Effector CD4-positive, alpha-beta T cell (primary cell): ENCODE measurements around the gene CZIB.
A peak's percentile ranks its signal among the peaks of the same experiment; 100 is the strongest.
"Not testable (repeated sequence)": the region's sequence is repeated elsewhere in the genome, so short reads cannot be mapped to it uniquely, and the experiment has no call there.

Experiments
- DNase-seq: peaks from one replicate; pipeline ENCODE4 v3.0.0-alpha.2; 2020

CZIB gene

DNA sequence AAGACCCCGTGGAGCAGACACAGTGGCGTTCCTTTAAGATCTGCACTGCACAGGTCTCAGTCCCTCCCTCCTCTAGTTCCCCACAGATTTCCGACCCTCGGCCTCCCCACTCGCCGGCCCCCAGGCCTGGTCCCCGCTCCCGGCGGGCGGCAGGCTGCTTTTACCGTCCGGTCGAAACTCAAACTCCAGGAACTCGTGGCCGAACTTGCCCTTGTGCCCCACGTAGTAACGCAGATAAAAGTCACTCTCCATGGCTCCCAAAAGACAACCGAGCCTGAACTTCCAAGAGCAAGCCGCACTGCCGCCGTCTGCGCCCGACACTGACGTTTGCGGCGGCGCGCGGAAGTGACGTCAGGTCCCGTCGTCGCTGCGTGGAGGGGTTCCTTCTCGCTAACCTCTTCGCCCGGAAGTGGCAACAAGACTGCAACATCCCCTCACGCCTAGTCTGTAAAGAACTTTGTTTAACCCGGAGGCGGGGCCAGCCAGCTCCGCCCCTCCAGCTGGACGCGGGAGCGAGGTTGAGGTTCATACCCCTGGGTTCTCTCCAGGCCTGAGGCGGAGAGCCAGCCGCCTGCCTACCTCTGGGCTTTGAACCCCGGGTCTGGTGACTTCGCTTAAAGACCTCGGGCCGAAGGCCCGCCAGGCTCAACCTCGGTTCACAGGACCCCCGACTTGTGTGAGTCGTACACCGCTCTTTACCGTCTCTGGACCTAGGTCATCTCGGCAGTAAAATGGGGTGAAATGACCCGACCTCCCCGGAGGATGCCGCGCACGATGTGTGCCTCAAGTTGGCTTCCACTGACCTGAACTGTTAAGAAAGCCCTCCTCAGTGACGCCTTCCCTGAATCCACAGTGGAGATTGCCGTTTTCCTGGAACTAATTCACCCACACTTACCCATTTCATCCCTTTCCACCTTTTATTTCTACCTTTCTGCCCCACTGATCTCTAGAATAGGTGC is 18.0 kb upstream of the CZIB start, which contains the start of gene MAGOH:
Gene MAGOH (minus strand): TSS at position 322 of the 959 bp plus-strand sequence. CDS start 70 bp downstream, at position 252.
- peak; percentile 92 for DNase-seq

DNA sequence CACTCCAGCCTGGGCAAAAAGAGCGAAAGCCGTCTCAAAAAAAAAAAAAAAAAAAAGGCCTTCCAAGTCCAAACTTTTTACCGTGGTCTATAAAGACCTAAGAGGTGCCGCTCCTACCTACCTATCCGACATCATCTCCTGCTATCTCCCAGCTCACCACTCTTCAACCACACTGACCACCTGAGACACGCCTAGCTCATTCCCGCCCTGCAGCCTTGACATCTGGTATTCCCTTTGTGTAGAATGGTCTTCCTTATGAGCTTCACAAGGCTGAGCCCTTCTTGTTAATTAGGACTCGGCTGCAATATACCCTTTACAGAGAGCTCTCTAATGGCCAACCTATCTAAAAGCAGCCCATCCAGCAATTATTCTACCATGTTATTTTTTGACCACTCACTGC is 17.2 kb upstream of the CZIB start:
- DNase-seq, result no peak

DNA sequence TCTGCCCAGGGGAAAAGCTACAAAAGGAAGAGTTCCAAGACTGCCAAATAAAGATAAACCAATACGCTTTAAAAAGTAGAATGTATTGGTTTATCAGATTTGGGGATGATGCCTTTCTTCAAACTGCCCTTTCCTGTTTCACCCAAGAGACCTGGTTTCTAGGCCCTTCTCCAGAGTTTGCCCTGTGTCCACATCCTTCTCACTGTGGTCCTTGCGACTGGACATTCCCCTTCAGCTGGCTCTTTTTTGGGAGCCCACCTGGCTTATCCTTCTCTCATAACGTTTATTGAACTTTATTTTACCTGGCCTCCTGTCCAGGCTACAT is 490 bp upstream of the CZIB start:
- no peak for DNase-seq

DNA sequence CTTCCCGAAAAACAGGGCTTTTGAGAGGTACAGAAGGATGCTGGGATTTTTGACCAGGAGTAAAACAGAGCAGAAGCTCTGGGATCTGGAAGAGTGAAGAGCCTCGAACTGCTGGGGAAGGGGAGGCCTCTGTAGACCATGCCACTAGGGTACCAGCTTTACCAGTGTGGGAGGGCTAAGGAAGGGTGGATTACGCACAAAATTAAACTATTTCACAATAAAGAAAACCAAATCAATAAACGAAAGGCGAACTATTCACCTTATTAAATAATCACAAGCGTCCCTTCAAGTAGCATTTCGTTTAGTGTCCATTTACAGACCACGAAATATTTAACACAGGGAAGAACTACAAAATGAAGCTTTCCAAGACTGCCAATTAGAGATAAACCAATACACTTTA is 723 bp downstream of the CZIB start:
- no peak for DNase-seq

DNA sequence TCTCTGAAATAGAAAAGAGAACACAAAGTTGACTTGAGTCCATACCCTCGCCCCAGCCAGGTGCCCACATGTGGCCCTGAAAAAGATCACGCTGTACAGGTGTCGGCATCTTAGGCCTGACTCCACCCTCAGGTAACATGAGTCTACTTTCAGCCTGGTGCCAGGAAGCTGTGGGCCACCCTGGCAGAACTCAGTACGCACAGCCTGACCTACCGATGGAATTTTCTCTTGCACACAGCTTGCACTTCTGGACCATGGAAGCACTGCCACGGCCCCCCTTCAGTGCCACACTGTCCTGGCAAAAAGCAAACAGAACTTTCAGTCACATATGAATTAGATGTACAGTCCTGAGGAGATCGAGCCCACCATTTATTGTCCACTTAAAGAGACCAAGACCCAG is 2.2 kb downstream of the CZIB start:
- DNase-seq, result no peak

DNA sequence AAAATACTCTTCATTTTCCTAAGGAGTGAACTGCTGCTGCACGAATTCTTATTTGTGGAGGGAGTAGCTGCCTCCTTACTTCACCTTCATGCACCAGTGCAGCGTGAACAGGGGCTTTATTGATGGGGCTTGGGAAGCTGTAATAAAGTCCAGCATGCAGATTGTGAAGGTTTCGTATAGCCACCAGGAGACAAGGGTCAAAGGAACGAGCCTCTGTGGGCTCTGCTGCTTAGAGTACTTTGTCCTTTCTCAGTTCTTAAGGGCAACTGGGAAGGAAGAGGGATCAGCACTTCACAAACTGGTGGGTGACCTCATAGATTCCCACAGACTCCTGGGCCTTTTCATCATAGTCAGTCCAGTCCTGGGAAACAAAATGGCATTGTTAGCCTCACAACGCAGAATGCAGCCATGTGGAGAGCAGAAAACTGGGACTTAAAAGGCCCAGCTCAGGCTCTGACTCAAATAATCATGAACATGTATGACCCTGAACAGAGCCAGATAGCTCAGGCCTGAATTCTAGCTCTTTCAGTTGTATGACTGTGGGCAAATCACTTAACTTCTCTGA is 6.0 kb downstream of the CZIB start:
- DNase-seq, result no peak

DNA sequence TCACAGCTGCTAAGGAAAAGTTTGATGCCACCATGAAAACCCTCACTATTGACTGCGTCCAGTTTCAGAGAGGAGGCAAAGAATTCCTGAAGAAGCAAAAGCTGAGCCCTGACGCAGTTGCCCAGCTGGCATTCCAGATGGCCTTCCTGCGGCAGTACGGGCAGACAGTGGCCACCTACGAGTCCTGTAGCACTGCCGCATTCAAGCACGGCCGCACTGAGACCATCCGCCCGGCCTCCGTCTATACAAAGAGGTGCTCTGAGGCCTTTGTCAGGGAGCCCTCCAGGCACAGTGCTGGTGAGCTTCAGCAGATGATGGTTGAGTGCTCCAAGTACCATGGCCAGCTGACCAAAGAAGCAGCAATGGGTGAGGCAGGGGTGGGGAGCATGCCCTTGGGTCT is 9.5 kb downstream of the CZIB start:
- DNase-seq, result no peak

DNA sequence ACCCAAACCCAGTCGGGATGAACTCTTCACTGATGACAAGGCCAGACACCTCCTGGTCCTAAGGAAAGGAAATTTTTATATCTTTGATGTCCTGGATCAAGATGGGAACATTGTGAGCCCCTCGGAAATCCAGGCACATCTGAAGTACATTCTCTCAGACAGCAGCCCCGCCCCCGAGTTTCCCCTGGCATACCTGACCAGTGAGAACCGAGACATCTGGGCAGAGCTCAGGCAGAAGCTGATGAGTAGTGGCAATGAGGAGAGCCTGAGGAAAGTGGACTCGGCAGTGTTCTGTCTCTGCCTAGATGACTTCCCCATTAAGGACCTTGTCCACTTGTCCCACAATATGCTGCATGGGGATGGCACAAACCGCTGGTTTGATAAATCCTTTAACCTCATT is 10.1 kb downstream of the CZIB start:
- no peak for DNase-seq

DNA sequence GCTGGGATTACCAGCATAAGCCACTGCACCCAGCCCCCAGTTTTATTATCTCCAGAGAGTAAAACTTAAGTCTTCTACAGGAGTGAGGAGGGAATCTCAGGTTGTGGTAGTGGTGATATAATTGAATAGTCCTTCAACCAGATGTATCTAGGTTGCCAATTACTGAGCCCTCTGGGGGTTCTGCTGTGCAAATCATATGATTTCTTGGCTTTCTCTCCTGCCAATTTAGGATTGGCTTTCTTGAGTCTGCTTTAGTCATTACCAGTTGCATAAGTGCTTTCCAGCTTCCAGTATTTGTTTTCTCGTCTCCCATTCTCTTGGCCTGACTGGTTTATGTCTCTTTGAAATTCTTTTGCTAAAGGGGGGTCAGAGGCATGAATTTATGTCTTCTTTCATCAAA is 12.7 kb downstream of the CZIB start:
- DNase-seq, result no peak

DNA sequence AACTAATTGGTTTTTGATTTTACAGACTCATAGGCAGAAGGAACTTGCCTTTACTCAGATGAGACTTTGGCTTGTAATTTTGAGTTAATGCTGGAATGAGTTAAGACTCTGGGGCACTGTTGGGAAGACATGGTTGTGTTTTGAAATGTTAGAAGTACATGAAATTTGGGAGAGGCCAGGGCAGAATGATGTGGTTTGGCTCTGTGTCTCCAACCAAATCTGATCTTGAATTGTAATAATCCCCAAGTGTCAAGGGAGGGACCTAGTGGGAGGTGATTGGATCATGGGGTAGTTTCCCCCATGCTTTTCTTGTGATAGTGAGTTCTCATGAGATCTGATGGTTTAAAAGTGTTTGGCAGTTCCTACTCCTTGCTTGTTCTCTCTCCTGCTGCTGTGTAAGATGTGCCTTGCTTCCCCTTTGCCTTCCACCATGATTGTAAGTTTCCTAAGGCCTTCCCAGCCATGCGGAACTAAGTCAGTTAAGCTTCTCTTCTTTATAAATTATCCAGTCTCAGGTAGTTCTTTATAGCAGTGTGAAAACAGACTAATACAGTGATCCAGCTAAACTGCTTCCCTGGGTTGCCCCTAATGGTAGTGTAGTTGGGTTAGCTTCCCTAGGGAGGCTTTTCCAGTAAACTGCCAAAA is 13.6 kb downstream of the CZIB start:
- no peak for DNase-seq

DNA sequence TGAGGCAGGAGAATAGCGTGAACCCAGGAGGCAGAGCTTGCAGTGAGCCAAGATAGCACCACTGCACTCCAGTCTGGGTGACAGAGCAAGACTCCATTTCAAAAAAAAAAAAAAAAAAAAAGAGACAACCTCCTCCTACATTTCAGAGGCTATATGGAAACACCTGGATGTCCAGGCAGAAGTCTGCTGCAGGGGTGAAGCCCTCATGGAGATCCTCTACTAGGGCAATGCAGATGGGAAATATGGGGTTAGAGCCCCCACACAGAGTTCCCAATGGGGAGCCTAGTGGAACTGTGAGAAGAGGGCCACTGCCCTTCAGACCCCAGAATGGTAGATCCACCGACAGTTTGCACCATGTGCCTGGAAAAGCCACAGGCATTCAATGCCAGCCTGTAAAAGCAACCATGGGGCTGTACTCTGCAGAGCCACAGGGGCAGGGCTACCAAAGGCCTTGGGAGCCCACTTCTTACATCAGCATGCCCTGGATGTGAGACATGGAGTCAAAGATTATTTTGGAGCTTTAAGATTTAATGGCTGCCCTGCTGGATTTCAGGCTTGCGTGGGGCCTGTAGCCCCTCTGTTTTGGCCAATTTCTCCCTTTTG is 14.2 kb downstream of the CZIB start:
- not testable (repeated sequence) for DNase-seq

DNA sequence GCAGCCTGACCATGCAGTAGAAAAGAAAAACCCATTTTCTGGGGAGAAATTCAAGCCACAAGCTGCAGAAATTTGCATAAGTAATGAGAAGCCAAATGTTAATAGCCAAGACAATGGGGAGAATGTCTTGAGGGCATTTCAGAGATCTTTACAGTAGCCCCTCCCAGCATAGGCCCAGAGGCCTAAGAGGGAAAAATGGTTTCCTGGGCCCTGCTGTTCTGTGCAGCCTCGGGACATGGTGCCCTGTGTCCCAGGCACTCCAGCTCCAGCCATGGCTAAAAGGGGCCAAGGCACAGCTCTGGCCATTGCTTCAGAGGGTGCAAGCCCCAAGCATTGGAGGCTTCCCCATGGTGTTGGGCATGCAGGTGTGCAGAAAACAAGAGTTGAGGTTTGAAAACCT is 14.9 kb downstream of the CZIB start:
- not testable (repeated sequence) for DNase-seq

DNA sequence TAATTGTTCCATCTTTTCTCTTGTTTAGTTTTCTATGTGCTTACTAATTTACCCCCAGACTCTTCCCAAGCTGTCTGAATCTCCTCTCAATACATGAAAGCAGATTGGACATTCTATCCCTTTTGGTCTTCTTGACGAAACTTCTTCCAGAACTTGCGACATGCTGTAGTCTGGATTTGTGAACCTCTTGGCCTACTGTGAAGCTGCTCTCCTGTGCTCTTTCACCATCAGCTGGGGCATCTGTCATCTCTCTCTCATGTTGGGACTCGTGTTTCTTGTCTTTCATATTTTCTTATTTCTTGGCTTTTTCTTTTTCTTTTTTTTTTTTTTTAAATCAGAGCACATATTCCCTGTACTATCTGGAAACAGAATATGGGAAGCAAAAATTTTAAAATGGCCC is 17.0 kb downstream of the CZIB start:
- DNase-seq, result no peak

DNA sequence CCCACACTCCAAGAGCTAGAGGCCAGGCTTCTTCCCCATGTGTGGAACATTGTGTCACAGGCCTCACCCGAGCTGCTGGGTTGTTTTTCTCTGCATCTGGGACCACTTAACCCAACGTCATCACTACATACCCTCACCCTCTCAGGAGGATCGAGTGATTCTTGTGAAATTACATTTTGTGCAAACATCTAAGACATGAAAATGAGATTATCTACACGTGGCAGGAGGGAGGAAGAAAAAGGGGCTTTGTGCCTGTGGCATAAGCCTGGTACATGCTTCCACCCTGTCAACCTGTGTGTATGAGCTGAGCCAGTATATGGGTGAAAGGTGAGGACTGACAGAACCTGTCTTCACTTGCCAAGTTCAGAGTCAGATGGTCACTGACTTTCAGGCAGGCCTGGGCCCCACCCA is 22.2 kb downstream of the CZIB start:
- no peak for DNase-seq

DNA sequence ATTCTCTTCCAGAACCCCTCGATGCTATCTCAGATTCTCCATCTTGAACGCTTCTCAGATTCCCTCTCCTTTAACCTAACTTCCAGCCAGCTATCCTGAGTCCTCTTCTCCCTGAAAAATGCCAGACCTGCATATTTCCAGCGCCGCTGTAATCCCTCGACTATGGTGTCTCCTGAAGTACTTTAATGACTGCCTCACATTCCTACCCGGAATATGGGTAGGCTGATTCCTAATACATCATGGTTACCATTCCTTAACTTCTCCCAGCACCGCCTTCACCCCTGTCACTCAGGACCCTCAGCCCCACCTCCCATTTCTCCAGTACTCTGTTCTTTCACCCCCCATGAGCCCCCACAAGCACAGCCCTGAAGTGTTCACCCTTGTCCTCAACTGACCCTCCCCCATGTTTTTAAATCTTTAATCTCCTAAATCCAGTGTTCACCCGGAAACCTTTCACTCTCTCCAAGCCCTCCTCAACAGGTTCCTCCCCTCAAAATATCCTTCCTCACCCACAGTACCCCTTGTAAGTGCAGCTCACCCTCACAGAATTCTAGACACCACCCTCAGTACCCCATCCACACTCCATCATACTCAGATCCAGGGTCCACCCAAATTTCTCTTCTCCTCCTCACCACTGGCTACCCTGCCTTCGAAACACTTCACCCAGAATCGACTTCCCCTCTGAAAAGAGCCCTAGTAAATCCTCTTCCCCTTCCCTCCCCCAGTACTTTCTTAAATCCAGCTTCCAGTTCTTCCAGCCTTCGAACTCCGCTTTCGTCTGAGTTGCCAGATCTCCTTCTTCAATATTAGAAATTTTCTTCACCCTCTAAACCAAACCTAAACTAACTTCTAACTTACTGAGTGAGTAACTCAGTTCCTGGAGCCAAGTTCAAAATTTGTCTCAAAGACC is 22.9 kb downstream of the CZIB start:
- DNase-seq, result no peak

DNA sequence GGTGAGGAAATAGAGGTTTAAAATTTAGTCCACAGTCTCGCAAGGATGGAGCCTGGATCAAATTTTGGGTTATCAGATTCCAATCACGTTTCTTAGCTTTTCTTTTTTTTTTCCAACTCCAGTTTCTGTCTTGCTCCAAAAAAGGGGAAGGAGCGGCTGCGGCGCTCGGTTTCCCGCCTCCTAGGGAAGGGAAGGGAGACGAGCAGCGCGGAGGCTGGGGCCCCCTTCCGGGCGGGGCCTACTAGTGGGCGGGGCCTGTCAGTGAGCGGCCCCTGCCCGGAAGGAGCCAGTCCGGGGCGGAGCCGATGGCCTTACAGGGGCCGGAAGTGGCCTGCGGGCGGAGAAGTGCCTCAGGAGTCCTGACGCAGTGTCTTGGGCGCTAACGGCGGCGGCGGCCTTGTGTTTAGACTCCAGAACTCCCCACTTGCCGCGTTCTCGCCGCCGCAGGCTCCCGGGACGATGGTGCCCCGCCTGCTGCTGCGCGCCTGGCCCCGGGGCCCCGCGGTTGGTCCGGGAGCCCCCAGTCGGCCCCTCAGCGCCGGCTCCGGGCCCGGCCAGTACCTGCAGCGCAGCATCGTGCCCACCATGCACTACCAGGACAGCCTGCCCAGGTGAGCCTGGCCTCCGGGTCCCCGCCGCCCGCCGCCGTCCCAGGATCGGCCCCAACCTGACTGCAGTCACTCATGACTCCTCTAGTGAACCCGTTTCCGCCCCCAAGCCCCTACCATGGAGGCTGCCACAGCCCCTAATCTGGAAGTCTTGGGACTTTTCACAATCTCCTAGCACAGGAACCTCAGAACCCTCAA is 23.7 kb downstream of the CZIB start, which contains the start of gene CPT2:
Gene CPT2 (plus strand): TSS at position 340 of the 806 bp plus-strand sequence. CDS start 120 bp downstream, at position 460.
- peak; percentile 83 for DNase-seq

DNA sequence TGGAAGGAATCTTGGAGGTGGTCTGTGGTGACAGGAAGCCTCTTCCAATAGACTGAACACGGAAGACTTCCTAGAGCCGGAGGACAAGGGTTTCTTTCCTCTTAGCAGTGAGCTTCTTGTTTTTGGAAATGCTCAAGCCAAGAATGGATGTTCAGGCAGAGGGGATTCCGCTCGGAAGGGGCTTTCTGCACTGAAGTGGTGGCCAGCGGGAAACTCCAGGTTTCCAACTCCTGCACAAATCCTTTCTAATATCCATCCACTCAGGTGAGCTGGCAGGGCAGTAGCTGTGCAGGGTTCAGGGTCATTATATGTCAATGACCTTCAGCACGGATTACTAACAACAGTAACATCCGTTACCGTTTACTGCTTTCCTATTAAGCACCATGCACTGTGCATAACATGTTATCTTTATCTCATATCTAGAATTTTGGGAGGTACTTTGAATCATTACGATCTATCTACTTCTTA is 24.4 kb downstream of the CZIB start:
- no peak for DNase-seq

DNA sequence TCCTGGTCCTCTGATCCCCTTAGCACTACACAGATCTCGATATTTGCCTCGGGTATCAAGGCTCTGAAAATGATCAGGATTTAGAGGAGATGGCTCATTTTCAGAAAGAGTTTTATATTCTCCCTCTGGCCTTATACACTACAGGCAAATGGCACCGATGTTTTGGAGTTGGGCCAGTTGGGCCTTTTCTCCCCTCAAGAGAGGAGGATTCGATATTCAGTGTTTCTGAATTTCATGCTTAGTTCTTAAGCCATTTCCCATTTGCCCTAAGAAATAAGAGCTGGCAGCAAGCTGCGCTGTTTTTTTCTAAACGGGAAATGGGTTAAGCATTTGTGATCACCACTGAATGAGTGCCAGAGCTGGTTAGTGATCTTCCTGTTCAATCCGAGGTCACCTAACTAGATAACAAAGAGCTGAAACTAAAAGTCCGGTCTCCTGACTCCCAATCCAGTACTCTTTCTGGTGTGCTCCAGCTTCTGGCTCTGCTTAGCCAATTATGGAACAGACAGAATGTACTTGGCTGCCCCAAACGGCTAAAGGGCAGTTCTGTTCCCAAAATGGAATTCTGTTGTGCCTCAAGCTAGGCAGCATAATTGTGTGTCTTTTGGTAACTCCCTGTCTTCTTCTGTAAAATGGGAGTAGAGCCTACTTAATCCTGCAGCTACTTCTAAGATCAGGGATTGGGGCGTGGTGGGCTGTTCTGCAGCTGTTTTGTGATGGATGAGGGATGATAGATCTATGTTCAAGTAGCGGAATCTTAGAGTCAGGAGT is 25.0 kb downstream of the CZIB start:
- DNase-seq, result no peak

DNA sequence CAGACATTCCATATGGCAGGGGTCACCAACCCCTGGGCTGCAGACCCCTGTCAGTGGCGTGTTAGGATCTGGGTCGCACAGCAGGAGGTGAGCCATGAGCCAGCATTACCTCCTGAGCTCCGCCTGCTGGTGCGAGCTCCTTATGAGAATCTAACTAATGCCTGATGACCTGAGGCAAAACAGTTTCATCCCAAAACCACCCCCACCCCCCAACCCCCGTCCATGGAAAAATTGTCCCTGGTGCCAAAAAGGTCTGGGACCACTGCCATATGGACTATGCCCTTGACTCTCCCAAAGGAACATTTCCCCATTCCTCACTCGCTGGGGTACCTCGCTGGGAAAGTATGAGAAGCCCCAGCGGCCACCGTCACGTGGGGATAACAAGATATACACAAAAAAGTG is 30.2 kb downstream of the CZIB start:
- DNase-seq, result no peak

DNA sequence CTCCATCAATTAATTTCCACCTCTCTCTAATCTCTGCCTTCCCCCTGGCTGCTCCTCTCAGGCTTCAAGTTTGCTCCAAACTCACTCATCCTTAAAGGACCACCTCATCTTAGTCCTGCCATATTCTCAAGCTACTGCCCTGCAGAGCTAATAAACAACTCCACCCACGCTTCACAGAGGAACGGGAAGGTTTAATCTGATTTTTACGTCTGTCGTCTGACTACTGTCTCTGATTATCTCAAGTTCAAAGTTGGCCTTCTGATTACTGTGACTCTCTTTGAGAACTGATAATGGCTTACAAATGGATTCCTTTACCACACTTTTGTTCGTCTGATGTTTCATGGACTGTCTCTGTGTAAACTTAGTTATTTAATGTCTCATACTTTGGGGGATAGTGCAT is 31.4 kb downstream of the CZIB start:
- DNase-seq, result no peak
